ENCODE measurements around the gene RHOBTB3.

GRCh38 chr5:95761771-95762651 is 30.9 kb downstream of the RHOBTB3 start:
- TF ChIP-seq CTCF (IDR thresholded peaks at IDR 0.05) (no peak), POLR2A (IDR thresholded peaks at IDR 0.05) (no peak)
